ENCODE measurements around the gene SCGB1A1.

Gene SCGB1A1

GRCh38 chr11:62398011-62398994, 20.5 kb upstream of the SCGB1A1 start:
- no peak for DNase-seq

DNA sequence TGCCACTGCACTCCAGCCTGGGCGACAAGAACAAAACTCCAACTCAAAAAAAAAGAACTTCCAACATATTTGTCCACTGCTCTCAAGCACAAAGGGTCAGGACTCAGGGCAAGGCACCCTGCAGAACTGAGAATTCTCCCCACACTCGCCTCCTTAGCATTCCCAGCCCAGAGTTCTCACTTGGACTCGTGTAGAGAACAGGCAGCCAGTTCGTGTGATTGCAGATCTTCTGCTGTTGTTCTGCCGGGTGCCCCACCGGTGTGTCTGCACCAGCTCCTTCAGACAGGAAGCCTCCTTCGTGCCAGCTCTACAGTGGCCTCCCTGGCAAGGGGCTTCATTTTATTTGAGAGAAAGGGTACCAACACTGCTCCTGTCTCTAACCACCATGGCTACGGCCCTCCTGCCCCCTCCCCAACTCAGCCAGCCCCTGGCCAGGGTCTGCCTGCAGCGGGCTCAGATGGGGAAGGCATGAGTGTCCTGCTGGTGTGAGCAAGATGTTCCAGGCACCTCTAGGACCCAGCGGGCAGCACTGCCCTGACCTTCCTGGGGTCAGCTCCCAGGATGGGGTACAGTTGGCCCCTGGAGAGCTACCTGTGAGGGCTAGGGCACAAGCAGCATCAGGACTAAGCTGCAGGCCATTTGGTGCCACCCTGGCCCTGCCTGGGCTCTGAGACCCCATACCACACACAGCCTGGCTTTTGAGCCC, 19.5 kb upstream of the SCGB1A1 start:
- DNase-seq = no peak

DNA sequence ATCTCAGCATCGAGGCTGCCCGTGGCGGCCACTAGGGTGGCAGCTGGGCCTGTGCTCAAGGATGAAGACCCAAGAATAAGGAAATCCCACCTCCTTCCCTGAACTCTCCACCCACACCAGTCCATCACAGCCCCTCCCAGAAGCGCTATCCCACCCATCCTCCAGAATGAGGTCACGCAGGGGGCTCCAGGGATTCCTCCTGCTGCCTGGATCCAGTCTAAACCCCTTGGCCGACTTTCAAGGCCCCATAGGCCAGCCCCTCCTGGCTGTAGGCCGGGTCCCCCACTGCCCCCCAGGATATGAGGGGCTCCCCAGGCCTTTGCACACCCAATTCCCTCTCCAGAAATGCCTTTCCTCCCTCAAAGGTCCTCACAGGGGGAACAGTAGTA, 19.0 kb upstream of the SCGB1A1 start:
- DNase-seq = no peak

- DNase-seq = no peak
Measured at GRCh38 chr11:62400281-62400680, 18.6 kb upstream of the SCGB1A1 start.

DNA sequence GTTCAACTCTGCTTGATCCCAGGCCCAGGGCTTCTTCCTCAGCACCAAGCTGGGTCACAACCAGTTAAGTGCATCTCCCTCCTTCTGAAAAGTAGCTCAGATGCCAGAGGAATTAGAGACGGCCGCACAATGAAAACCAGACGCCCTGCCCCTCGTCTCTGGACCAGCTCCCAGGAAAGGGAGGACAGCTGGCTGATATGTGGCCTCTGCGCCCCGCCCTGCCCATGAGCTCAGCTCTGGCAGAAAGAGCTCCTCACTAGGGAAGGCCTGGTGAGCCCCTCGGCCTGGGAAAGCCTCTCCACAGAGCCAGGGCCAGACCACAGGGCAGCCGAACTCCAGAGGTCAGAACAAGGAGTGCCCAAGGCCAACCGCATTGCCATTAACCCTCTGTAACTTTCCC, 18.1 kb upstream of the SCGB1A1 start:
- DNase-seq = no peak

- DNase-seq = no peak
Measured at GRCh38 chr11:62401356-62401755, 17.5 kb upstream of the SCGB1A1 start.

DNA sequence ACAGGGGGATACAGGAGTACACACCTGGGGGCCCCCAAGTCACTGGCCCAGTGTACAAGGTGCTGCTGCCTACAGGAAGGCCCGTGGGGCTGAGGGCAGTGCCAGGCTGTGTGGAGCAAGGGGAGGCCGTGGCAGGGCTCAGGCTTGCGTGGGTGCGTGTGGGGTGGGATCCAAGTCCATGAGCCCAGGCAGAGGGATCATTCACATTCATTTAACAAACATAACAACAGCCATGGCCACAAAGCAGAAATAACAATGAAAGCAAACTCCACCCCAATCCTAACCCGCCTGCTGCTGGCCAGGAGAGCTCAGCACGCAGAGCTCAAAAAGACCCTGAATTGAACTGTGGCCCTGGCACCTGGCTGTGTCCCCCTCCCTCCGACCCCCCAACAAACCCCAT, 17.0 kb upstream of the SCGB1A1 start:
- no peak for DNase-seq

GRCh38 chr11:62402226-62402959, 16.4 kb upstream of the SCGB1A1 start:
- DNase-seq = peak; percentile 60

- DNase-seq = no peak
Measured at GRCh38 chr11:62402960-62403730, 15.7 kb upstream of the SCGB1A1 start.

DNA sequence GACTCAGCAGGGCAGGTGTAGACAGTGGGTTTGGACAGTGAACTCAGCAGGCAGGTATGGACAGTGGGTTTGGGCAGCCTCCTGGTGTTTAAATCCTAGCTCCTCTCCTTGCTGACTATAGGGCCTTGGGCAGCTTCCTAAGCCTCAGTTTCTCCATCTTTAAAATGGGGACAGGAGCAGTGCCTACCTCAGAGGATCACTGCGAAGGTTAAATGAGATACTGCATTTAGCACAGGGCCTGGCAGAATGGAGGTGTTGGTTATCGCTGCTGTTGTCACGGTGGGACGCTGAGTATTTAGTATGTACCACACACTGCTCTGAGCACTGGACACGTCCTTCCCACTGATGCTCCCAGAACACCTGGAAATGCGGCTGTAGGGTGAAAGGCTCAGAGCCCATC, 14.4 kb upstream of the SCGB1A1 start:
- no peak for DNase-seq

GRCh38 chr11:62404901-62405300, 13.9 kb upstream of the SCGB1A1 start:
- DNase-seq = no peak

DNA sequence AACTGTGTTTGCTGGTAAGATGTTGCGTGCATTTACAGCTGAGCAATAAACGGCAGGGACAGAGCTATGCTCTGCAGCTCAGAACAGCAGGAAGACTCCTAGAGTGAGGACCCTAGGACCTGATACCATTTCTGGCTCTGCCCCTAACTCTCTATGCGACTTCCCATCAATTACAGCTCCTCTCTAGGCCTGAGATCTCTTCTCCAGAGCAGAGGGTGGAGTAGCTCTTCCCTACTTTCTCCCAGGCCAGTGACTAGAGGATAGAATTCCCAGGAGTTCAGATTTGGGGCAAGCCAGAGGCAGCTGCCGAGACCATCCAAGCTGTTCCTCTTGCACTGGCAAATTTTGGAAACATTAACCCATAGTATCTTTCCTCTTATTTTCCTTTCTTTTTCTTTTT, 12.8 kb upstream of the SCGB1A1 start:
- DNase-seq = no peak

- no peak for DNase-seq
Measured at GRCh38 chr11:62409831-62410230, 9.0 kb upstream of the SCGB1A1 start.

GRCh38 chr11:62410972-62411371, 7.9 kb upstream of the SCGB1A1 start:
- no peak for DNase-seq

- DNase-seq = no peak
Measured at GRCh38 chr11:62411524-62411923, 7.3 kb upstream of the SCGB1A1 start.

DNA sequence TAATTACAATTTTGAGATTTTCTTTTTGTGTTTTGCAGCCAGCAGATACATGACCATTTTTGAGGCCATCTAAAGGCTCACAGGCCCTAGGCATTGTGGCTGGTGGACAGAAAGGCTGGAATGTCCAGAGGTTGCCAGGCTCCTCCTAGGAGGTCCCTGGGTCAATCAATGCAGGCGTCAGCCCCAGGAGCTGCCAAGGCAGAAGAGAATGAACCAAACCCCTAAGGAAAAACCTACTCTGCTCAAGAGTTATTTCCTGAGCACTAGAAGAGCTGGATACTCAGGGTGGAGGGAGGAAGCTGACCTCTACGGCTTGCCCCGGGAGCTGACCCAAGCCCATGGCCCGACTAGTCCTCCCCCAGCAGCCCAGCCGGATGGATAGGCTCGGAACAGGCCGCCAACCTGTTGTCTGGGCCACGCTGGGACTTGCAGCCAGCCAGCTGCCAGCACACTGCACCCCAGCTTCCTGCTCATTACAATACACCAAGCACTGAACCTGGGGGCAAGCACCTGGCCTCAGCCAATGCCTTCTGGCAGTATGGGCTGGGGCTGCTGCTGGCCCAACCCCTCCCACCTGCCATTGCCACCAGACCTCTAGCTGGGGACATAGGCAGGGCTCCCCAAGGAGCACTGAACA, 5.7 kb upstream of the SCGB1A1 start:
- no peak for DNase-seq

DNA sequence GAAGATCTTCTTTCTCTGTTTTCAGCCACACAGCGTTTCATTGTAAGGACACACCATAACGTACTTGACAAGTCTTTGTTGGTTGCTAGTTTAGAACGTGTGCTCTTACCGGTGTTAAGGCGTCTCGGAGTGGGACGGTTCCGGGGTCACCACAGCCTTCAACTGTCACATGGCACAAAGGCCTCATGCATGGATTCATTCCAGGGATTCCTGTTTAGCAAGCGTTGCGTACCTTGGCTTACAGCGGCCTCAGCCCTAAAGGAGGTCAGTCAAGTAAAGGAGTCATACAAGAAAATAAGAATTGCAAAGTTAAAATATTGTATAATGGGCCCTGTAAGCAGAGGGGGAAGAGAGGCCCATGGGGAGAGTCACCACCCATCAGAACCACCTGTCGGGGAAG, 2.2 kb upstream of the SCGB1A1 start:
- DNase-seq = no peak

GRCh38 chr11:62418136-62418535, 697 bp upstream of the SCGB1A1 start:
- DNase-seq = no peak

DNA sequence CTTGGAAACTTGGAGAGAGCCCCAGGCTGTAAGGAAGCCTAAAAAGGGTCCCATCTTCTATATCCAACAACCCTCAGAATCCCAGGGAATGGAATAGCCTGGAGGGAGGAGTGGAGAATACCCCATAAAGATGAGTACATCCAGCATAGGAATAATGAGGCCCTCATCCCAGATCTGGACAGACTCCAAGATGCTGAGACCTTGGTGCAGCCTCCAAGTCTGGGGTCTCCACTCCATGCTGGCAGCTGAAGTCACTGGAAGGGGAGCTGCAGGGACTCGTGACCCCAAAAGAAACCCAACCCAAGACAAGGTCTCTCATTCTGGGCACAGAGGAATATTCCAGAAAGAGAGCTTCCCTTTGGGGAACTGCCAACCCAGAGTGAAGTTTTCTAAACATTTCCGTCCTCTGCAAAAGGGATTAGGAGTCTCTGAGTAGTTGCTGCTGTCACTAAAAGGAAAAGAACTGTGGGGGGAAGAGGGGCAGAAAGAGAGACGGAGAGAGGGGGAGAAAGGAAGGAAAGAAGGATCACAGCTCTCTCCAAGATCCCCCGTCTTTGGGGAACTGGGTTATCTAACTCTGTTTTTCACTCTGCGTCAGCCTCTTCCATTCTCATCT, 589 bp downstream of the SCGB1A1 start:
- no peak for DNase-seq

DNA sequence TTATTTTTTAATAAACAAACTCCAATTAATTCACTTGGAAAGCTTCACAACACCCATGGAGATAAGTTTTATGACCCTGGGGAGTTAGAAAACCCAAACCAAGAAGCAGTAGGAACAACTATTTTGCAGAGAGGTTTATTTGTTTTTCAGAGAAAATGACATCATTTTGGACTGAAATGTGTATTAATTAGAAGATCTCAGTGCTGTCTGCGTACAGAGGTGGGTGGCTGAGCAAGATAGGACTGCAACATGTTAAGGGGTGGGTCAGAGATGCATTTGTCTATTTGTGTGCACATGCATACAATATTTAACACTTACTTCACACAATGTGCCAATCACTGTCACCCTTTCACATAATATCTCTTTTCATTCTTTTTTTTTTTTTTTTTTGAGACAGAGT, 1.1 kb downstream of the SCGB1A1 start:
- DNase-seq = no peak

- no peak for DNase-seq
Measured at GRCh38 chr11:62420882-62421281, 2.0 kb downstream of the SCGB1A1 start.

GRCh38 chr11:62421996-62422395, 3.2 kb downstream of the SCGB1A1 start:
- DNase-seq = no peak
